Peyer's patch (tissue), 4 donors: ENCODE measurements around the gene ZC3H10.
A peak's percentile ranks its signal among the peaks of the same experiment; 100 is the strongest.

Source experiments
- CTCF ChIP-seq, 6 experiments: fragments of 450-650 bp in 4 of 6; fragments of 200-600 bp in 2 of 6; sonication (generic) in 1 of 6; IDR thresholded peaks; one replicate each; pipeline ENCODE4 v1.5.1; 2017 to 2019; ENCODE audit warnings: antibody characterized with exemption in 6 of 6, mild to moderate bottlenecking in 3 of 6, moderate library complexity in 1 of 6
- POLR2A ChIP-seq, 2 donors: fragments of 450-650 bp; IDR thresholded peaks; one replicate each; pipeline ENCODE4 v1.5.1; 2017; ENCODE audit warnings: antibody characterized with exemption in 2 of 2, mild to moderate bottlenecking in 2 of 2, moderate library complexity in 2 of 2

DNA sequence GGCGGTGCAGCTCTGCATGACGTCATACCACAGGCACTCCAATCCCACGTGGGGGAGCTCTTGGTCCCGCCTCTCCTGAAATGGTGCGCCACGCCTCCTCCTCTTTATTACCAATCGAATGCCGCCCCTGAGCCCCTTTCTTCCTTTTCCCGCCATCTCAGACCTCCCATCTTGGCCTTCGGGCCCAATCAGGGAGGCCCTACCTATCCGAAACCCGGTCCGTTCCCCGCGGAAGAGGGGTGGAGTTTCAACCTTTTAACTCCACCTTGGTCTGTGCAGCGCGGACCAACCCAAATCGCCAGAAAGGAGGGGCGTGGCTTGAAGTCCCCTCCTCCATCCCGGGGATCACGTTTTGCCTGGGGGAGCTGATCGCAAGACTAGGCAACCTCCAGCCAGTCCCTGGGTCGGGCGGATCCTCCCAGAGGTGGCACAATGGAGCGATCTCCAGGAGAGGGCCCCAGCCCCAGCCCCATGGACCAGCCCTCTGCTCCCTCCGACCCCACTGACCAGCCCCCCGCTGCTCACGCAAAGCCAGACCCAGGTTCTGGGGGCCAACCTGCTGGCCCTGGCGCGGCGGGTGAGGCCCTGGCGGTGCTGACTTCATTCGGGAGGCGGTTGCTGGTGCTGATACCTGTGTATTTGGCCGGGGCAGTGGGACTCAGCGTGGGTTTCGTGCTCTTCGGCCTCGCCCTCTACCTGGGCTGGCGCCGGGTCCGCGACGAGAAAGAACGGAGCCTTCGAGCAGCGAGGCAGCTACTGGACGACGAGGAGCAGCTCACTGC is 10.0 kb downstream of the ZC3H10 start, which contains the start of gene ESYT1:
- peak; percentile 59 to 90 for TF ChIP-seq POLR2A (IDR thresholded peaks at IDR 0.05)
- no peak for TF ChIP-seq CTCF (IDR thresholded peaks at IDR 0.05)
